A673 (cell line): ENCODE data around the gene GRID1.

Source experiments
- EZH2 ChIP-seq: fragments of 200-600 bp; sonication (generic); IDR thresholded peaks from 2 replicates; pipeline ENCODE4 v1.6.1; 2017; ENCODE audit warnings: borderline replicate concordance, low read depth, mild to moderate bottlenecking, mixed read lengths, antibody characterized with exemption, low read length; ENCODE audit not compliant: poor library complexity, severe bottlenecking
- TF ChIP-seq, protein P1 (sequence below): fragments of 300-800, 200-600 bp; sonication (generic); conservative IDR thresholded peaks from 2 replicates; pipeline ENCODE4 v1.5.1; 2017; ENCODE audit warnings: low read depth, mild to moderate bottlenecking, antibody characterized with exemption, low read length, moderate library complexity, mixed read lengths

DNA sequence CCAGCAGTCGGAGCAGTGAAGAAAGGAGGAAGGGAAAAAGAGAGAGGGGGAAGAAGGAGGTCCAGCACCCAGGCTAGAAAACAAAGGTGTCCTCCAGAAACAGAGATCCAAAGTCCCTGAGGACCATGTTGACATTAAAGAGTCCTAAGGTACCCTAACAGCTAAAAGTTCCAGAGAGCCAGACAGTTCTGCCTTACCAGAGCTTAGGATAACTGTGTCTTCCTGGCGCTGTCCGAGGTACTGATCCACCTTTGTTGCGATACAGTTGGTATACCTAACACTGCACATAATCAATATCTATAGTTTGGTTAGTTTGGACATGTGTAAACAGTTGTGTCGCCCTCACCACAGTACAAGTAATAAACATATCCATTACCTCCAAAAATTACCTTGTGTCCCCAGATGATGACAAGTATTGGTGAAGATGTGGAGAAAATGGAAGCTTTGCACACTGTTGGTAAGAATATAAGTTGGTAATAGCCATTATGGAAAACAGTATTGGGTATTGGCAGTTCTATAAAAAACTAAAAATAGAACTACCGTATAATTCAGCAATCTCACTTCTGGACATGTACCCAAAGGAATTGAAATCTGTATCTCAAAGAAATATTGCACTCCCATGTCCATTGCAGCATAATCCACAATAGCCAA is 59.8 kb downstream of the GRID1 start:
- TF ChIP-seq, protein P1, sequence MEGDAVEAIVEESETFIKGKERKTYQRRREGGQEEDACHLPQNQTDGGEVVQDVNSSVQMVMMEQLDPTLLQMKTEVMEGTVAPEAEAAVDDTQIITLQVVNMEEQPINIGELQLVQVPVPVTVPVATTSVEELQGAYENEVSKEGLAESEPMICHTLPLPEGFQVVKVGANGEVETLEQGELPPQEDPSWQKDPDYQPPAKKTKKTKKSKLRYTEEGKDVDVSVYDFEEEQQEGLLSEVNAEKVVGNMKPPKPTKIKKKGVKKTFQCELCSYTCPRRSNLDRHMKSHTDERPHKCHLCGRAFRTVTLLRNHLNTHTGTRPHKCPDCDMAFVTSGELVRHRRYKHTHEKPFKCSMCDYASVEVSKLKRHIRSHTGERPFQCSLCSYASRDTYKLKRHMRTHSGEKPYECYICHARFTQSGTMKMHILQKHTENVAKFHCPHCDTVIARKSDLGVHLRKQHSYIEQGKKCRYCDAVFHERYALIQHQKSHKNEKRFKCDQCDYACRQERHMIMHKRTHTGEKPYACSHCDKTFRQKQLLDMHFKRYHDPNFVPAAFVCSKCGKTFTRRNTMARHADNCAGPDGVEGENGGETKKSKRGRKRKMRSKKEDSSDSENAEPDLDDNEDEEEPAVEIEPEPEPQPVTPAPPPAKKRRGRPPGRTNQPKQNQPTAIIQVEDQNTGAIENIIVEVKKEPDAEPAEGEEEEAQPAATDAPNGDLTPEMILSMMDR: no peak
- no peak for TF ChIP-seq EZH2
